ENCODE results near the gene ADORA2B. TPM values are rescaled to one million over a fixed set of nuclear protein-coding genes. Genes with fewer than 3 reads are reported as not detected.

ADORA2B gene
- total RNA-seq, 2 donors from 2014 or later: 1.8 to 2.0 TPM

- H3K9me3 Mint-ChIP-seq: peaks cover 19% of the 10 kb centered on the region
- Histone ChIP-seq H3K4me1 (ENCODE audit: control insufficient read depth, insufficient read depth, low read length) (no peaks in the 10 kb centered on the region), H3K27ac (ENCODE audit: low read depth, low read length) (no peak overlapping the region), H3K4me3 (ENCODE audit: low read length) (peak overlapping the region; percentile 91), H3K9me3 (ENCODE audit: control insufficient read depth, low read length) (peaks cover 22% of the 10 kb centered on the region), H3K27me3 (ENCODE audit: control insufficient read depth, insufficient read depth, low read length, poor library complexity, severe bottlenecking) (no peaks in the 10 kb centered on the region), H3K9ac (ENCODE audit: extremely low read depth, low read length, poor library complexity, severe bottlenecking) (no peak overlapping the region), H3K36me3 (ENCODE audit: control insufficient read depth, insufficient read depth, low read length) (peaks cover 32% of the 10 kb centered on the region)
- no peaks in the 10 kb centered on the region for H3K27me3 Mint-ChIP-seq (ENCODE audit: insufficient read depth)
- H3K27ac Mint-ChIP-seq: no peak overlapping the region
- peaks cover 10% of the 10 kb centered on the region for H3K4me1 Mint-ChIP-seq
- no peak for DNase-seq
- peaks cover 43% of the 10 kb centered on the region for H3K36me3 Mint-ChIP-seq (ENCODE audit: low read depth)
- WGBS, 2 experiments (ENCODE audit: insufficient coverage in 1 of 2, insufficient read length in 1 of 2): 92 to 100% methylated on average over 2 to 4 of the region's 4 CpGs
- TF ChIP-seq CTCF (conservative IDR thresholded peaks at IDR 0.05): no peak
- H3K4me3 Mint-ChIP-seq: peak overlapping the region; percentile 90
Measured at GRCh38 chr17:15998031-15998562, 53.2 kb downstream of the ADORA2B start.

- 0% methylated on average over 41 to 91 of the region's 91 CpGs for WGBS, 2 experiments (ENCODE audit: insufficient coverage in 1 of 2, insufficient read length in 1 of 2)
Measured at GRCh38 chr17:15999141-15999973, 54.4 kb downstream of the ADORA2B start, which contains the start of the genes TTC19 and ZSWIM7. TSS of gene TTC19 (plus strand) at chr17:15999824. CDS start at chr17:15999849, 25 bp downstream. TSS of gene ZSWIM7 (minus strand) at chr17:15999704. CDS start at chr17:15999594, 110 bp downstream.

More at GRCh38 chr17:15999141-15999973, 54.4 kb downstream of the ADORA2B start, which contains the start of the genes TTC19 and ZSWIM7:
- peaks cover 47% of the 10 kb centered on the region for H3K36me3 Mint-ChIP-seq (ENCODE audit: low read depth)
- Histone ChIP-seq H3K4me3 (ENCODE audit: low read length) (peak within 1 kb of the TSS; percentile 91), H3K9ac (ENCODE audit: extremely low read depth, low read length, poor library complexity, severe bottlenecking) (peak within 1 kb of the TSS; percentile 88), H3K27me3 (ENCODE audit: control insufficient read depth, insufficient read depth, low read length, poor library complexity, severe bottlenecking) (no peaks in the 10 kb centered on the region), H3K36me3 (ENCODE audit: control insufficient read depth, insufficient read depth, low read length) (peaks cover 39% of the 10 kb centered on the region), H3K27ac (ENCODE audit: low read depth, low read length) (peak within 1 kb of the TSS; percentile 91), H3K4me1 (ENCODE audit: control insufficient read depth, insufficient read depth, low read length) (no peaks in the 10 kb centered on the region), H3K9me3 (ENCODE audit: control insufficient read depth, low read length) (peaks cover 22% of the 10 kb centered on the region)
- H3K9me3 Mint-ChIP-seq: peaks cover 19% of the 10 kb centered on the region
- H3K27me3 Mint-ChIP-seq (ENCODE audit: insufficient read depth): no peaks in the 10 kb centered on the region
- peak within 1 kb of the TSS; percentile 90 for H3K4me3 Mint-ChIP-seq
- TF ChIP-seq CTCF (conservative IDR thresholded peaks at IDR 0.05): no peak
- DNase-seq: peak; percentile 100
- H3K27ac Mint-ChIP-seq: peak within 1 kb of the TSS; percentile 98
- H3K4me1 Mint-ChIP-seq: peaks cover 10% of the 10 kb centered on the region

All from endodermal cell (in vitro differentiated cells).